AG10803 (cell line): ENCODE data around the gene PHACTR2.
"Not testable (repeated sequence)": the region's sequence is repeated elsewhere in the genome, so short reads cannot be mapped to it uniquely, and the experiment has no call there.

ENCODE experiments used
- DNase-seq: peaks from one replicate; pipeline ENCODE4 v3.0.0; 2010; ENCODE audit warnings: low read depth
- H3K4me3 ChIP-seq: 2 replicates; pipeline ENCODE4 v1.5.1; 2011; ENCODE audit warnings: mild to moderate bottlenecking, low read length, control low read depth
- CTCF ChIP-seq: conservative IDR thresholded peaks from 2 replicates; pipeline ENCODE4 v1.5.1; 2011; ENCODE audit warnings: mild to moderate bottlenecking, low read length, control low read depth, inconsistent platforms

Gene PHACTR2

DNA sequence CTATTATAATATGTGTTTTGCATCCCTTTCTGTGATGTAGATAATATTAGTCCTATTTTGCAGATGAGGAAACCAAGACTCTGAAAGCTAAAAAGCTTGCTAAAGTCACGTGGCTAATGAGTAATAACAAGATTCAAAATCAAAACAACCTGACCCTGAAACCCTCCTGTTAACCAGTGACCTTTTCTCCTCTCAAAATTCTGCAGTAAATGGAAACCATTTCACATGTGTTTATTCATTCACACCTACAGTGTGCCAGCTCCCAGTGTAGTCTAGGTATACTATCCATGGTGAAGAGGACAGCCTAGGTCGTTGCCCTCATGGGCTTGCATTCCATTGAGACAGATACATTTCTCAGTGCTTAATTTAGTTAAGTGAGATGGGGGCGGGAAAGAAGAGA lies 30.6 kb upstream of the PHACTR2 start:
- no peak for TF ChIP-seq CTCF
- no peak for DNase-seq
- H3K4me3 ChIP-seq, result no peak overlapping the region

DNA sequence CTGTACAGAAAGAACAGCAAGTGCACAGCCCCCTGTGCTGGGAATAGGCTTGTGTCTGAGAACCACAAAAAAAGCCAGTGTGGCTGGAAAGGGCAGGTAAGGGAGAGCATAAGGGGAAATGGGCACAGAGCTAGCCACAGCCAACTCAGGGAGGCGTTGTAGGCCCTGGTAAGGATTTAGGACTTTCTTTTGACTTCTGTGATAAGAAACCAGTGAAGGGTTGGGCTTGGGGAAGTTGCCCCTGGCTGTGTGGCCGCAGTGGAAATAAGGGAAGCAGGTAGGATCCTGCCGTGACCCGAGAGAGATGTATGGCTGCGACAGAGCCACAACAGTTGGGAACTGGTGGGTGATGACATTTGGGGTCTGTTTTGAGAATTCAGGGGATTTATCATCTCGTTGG lies 30.0 kb upstream of the PHACTR2 start:
- H3K4me3 ChIP-seq, result no peak overlapping the region
- DNase-seq, result no peak

DNA sequence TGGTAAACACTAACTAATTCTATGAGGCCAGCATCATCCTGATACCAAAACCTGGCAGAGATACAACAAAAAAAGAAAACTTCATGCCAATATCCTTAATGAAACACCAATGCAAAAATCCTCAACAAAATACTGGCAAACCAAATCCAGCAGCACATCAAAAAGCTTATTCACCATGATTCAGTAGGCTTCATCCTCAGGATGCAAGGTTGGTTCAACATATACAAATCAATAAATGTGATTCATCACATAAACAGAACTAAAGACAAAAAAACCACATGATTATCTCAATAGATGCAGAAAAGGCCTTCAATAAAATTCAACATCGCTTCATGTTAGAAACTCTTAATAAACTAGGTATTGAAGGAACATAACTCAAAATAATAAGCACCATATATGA lies 28.4 kb upstream of the PHACTR2 start:
- H3K4me3 ChIP-seq, DNase-seq: not testable (repeated sequence)

More for the DNA sequence above, 30.0 kb upstream of the PHACTR2 start:
- TF ChIP-seq CTCF, result no peak

GRCh38 chr6:143651328-143651727 lies 26.4 kb upstream of the PHACTR2 start:
- DNase-seq, H3K4me3 ChIP-seq: not testable (repeated sequence)

DNA sequence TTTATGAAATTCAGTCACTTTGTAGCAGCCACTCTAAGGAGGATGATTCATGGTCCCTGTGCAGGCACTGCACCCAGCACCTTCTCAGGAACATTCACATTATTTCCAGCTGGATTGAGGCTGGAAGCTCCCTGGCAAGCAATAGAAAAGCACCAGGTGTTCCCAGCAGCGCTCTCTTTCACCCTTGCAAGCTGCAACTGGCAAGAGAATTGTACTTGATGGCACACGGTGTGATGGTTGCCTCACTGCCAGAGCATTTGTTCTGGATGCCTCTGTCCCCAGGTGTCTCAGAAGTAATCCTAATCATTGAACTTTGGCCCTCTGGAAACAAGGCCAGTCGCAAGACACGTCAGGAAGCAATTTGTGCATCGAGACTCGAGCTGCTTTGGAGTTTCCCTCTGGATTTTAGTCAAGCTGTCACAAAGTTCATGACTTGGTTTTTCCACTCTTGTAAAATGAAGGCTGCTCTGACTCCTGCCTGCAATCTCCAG lies 24.9 kb upstream of the PHACTR2 start:
- H3K4me3 ChIP-seq, result no peak overlapping the region
- no peak for DNase-seq
- no peak for TF ChIP-seq CTCF

- no peak for TF ChIP-seq CTCF
- no peak overlapping the region for H3K4me3 ChIP-seq
- DNase-seq, result no peak
Measured at GRCh38 chr6:143655541-143655940, 22.2 kb upstream of the PHACTR2 start.

DNA sequence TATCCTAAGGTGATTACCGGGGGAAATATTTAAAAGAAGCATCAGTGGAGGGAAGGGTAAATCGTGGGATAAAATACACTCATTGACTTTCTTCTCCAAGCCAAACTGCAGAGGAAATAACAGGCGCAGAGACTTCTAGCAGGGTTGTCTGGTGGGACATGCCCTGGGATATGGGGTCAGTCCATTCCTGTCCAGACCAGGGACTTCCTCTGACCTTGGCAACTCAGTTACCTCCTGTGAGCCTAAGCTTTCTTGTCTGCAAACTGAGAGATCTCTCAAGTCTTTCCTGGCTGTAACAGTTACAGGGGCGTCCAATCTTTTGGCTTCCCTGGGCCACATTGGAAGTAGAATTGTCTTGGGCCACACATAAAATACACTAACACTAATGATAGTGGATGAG lies 21.7 kb upstream of the PHACTR2 start:
- no peak for DNase-seq
- TF ChIP-seq CTCF, result no peak
- H3K4me3 ChIP-seq, result no peak overlapping the region

DNA sequence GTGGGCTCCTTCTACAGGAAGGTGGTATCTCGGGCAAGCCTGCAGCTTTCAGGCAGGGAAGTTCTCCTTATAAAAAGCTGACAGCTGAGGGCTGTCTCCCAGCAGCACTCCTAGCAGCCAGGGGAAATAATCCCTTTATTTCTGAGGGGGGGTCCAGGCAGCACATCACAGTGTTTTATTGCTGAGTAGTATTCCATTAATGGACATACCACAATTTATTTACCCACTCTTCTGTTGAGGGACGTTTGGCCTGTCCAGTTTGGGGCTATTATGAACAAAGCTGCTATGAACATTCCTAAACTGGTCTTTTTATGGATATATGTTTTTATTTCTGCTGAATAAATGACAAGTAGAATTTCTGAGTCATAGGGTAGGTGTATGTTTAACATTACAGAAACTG lies 20.0 kb upstream of the PHACTR2 start:
- TF ChIP-seq CTCF, result no peak
- H3K4me3 ChIP-seq, result no peak overlapping the region
- DNase-seq, result no peak

- H3K4me3 ChIP-seq, DNase-seq: not testable (repeated sequence)
Measured at GRCh38 chr6:143660170-143660569, 17.6 kb upstream of the PHACTR2 start.
